ENCODE results near the gene SYNPO2L. TPM values are rescaled to one million over a fixed set of nuclear protein-coding genes. Genes with fewer than 3 reads are reported as not detected.

SYNPO2L gene
- total and polyA plus RNA-seq, 2 donors (not counting 1 experiment from before 2014, with no cell fraction given): under 0.01 to 0.27 TPM

DNA sequence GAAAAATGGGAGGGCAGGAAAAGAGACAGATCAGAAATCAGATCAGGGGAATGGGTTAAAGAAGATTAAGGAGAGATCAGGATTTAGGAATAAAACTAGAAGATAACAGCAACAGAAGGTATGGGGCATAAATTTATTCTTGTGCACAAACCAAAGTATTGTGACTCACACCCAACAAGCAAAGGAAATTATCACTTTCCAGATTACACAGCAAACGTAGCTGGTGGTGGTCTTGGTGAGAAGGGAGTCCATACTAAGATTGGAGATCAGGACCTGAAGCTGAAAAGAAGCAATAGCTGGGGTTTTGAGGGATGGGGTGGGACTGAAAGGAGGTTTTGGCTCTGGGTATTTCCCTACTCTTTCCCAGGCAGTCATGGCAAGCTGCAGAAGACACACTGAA lies 11.1 kb downstream of the SYNPO2L start:
- no peak overlapping the region for H3K4me2 ChIP-seq (ENCODE audit: extremely low read depth, insufficient read depth, low read length)
- H3K27ac ChIP-seq (ENCODE audit: insufficient read depth, low read length): no peak overlapping the region
- no peaks in the 10 kb centered on the region for H3K36me3 ChIP-seq (ENCODE audit: control insufficient read depth, insufficient read depth, low read length)
- no peaks in the 10 kb centered on the region for H3K79me2 ChIP-seq (ENCODE audit: control insufficient read depth, insufficient read depth, low read length)
- no peak overlapping the region for H2AFZ ChIP-seq (ENCODE audit: low read length)
- H3K4me3 ChIP-seq (replicated peaks in 1 of 4; ENCODE audit: control extremely low read depth in 1 of 4, insufficient read depth in 1 of 4, low read depth in 3 of 4, low read length in 4 of 4): no peak overlapping the region
- TF ChIP-seq, protein P1, sequence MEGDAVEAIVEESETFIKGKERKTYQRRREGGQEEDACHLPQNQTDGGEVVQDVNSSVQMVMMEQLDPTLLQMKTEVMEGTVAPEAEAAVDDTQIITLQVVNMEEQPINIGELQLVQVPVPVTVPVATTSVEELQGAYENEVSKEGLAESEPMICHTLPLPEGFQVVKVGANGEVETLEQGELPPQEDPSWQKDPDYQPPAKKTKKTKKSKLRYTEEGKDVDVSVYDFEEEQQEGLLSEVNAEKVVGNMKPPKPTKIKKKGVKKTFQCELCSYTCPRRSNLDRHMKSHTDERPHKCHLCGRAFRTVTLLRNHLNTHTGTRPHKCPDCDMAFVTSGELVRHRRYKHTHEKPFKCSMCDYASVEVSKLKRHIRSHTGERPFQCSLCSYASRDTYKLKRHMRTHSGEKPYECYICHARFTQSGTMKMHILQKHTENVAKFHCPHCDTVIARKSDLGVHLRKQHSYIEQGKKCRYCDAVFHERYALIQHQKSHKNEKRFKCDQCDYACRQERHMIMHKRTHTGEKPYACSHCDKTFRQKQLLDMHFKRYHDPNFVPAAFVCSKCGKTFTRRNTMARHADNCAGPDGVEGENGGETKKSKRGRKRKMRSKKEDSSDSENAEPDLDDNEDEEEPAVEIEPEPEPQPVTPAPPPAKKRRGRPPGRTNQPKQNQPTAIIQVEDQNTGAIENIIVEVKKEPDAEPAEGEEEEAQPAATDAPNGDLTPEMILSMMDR (conservative IDR thresholded peaks at IDR 0.05 in 1 of 2, IDR thresholded peaks at IDR 0.05 in 1 of 2; ENCODE audit: low read depth in 1 of 2, low read length in 2 of 2): no peak
- TF ChIP-seq EZH2 (IDR thresholded peaks at IDR 0.05; ENCODE audit: low read length, missing control alignments): no peak
- H3K9me3 ChIP-seq (ENCODE audit: control insufficient read depth, insufficient read depth, low read depth, low read length): no peaks in the 10 kb centered on the region
- no peaks in the 10 kb centered on the region for H4K20me1 ChIP-seq (ENCODE audit: control insufficient read depth, extremely low read depth, insufficient read depth, low read length)
- peaks cover 8% of the 10 kb centered on the region for H3K4me1 ChIP-seq (ENCODE audit: control insufficient read depth, extremely low read depth, insufficient read depth, low read length)
- no peak overlapping the region for H3K9ac ChIP-seq (ENCODE audit: insufficient read depth, low read length)
- DNase-seq (ENCODE audit: low read depth in 2 of 2): no peak
- H3K27me3 ChIP-seq (ENCODE audit: control insufficient read depth, insufficient read depth, low read length): peaks cover 3% of the 10 kb centered on the region

DNA sequence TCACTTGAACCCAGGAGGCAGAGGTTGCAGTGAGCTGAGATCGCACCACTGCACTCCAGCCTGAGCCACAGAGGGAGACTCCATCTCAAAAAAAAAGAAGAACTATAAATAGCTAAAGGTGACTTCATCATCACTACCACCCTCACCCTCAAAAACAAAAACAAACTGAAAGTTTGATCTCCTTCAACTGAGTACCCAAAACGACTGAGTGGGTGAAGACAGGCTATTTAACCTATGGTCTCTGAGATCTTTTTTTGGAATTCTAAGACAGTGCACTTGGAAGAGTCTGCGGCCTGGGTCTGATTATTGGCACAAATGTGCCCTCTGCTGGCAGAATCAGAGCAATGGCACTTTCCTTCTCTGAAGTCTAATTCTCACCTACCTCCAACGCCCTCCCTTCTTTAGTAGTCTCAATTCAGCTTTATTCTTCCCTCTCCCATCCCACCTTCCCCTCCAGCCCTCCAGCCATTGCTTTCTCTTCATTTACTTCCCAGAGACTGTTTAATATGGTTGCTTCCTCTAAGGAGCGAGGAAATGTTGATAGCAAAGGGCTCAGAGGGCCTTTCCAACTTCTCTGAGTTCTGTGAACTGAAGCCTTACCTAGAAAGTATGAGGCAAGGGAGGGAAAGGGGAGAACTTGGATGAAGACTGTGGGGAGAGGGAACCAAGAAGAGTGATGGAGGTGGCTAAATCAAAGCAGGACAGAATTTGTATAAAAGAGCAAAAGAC lies 11.7 kb downstream of the SYNPO2L start:
- H3K79me2 ChIP-seq (ENCODE audit: control insufficient read depth, insufficient read depth, low read length): no peaks in the 10 kb centered on the region
- TF ChIP-seq EZH2 (IDR thresholded peaks at IDR 0.05; ENCODE audit: low read length, missing control alignments): no peak
- TF ChIP-seq, protein P1 (conservative IDR thresholded peaks at IDR 0.05 in 1 of 2, IDR thresholded peaks at IDR 0.05 in 1 of 2; ENCODE audit: low read depth in 1 of 2, low read length in 2 of 2): peak; percentile 81 to 85
- peak; percentile 48 to 79 for DNase-seq (ENCODE audit: low read depth in 2 of 2)
- no peaks in the 10 kb centered on the region for H4K20me1 ChIP-seq (ENCODE audit: control insufficient read depth, extremely low read depth, insufficient read depth, low read length)
- H3K36me3 ChIP-seq (ENCODE audit: control insufficient read depth, insufficient read depth, low read length): no peaks in the 10 kb centered on the region
- no peaks in the 10 kb centered on the region for H3K9me3 ChIP-seq (ENCODE audit: control insufficient read depth, insufficient read depth, low read depth, low read length)
- H3K27ac ChIP-seq (ENCODE audit: insufficient read depth, low read length): no peak overlapping the region
- no peak overlapping the region for H3K4me2 ChIP-seq (ENCODE audit: extremely low read depth, insufficient read depth, low read length)
- no peak overlapping the region for H3K4me3 ChIP-seq (replicated peaks in 1 of 4; ENCODE audit: control extremely low read depth in 1 of 4, insufficient read depth in 1 of 4, low read depth in 3 of 4, low read length in 4 of 4)
- H3K27me3 ChIP-seq (ENCODE audit: control insufficient read depth, insufficient read depth, low read length): peaks cover 3% of the 10 kb centered on the region
- H3K9ac ChIP-seq (ENCODE audit: insufficient read depth, low read length): no peak overlapping the region
- peaks cover 8% of the 10 kb centered on the region for H3K4me1 ChIP-seq (ENCODE audit: control insufficient read depth, extremely low read depth, insufficient read depth, low read length)
- H2AFZ ChIP-seq (ENCODE audit: low read length): no peak overlapping the region

DNA sequence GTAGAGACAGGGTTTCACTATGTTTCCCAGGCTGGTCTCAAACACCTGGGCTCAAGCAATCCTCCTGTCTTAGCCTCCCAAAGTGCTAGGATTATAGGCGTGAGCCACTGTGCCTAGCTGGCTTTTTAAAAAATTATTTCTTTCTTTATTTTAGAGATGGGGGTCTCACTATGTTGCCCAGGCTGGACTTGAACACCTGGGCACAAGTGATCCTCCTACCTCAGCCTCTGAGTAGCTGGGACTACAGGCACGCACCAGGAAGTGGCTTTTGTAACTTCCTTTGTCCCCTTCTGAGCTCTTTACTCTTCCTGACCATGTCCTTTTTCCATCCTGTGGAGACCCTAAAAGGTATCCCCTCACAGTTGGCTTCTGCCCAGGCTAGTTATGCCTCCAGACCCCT lies 12.5 kb downstream of the SYNPO2L start:
- TF ChIP-seq, protein P1 (conservative IDR thresholded peaks at IDR 0.05 in 1 of 2, IDR thresholded peaks at IDR 0.05 in 1 of 2; ENCODE audit: low read depth in 1 of 2, low read length in 2 of 2): no peak
- TF ChIP-seq EZH2 (IDR thresholded peaks at IDR 0.05; ENCODE audit: low read length, missing control alignments): no peak
- Histone ChIP-seq H3K4me3 (replicated peaks in 1 of 4; ENCODE audit: control extremely low read depth in 1 of 4, insufficient read depth in 1 of 4, low read depth in 3 of 4, low read length in 4 of 4) (no peak overlapping the region), H3K27me3 (ENCODE audit: control insufficient read depth, insufficient read depth, low read length) (peaks cover 3% of the 10 kb centered on the region), H3K36me3 (ENCODE audit: control insufficient read depth, insufficient read depth, low read length) (no peaks in the 10 kb centered on the region), H4K20me1 (ENCODE audit: control insufficient read depth, extremely low read depth, insufficient read depth, low read length) (no peaks in the 10 kb centered on the region), H3K4me1 (ENCODE audit: control insufficient read depth, extremely low read depth, insufficient read depth, low read length) (peaks cover 3% of the 10 kb centered on the region), H3K27ac (ENCODE audit: insufficient read depth, low read length) (no peak overlapping the region), H2AFZ (ENCODE audit: low read length) (no peak overlapping the region), H3K79me2 (ENCODE audit: control insufficient read depth, insufficient read depth, low read length) (no peaks in the 10 kb centered on the region), H3K9ac (ENCODE audit: insufficient read depth, low read length) (no peak overlapping the region), H3K4me2 (ENCODE audit: extremely low read depth, insufficient read depth, low read length) (no peak overlapping the region), H3K9me3 (ENCODE audit: control insufficient read depth, insufficient read depth, low read depth, low read length) (no peaks in the 10 kb centered on the region)
- no peak for DNase-seq (ENCODE audit: low read depth in 2 of 2)

Data from fibroblast of lung (primary cell).